HepG2 (cell line): ENCODE measurements around the gene TWNK. TPM values are rescaled to one million over a fixed set of nuclear protein-coding genes. Genes with fewer than 3 reads are reported as not detected.

ENCODE experiments used
- E2F5 ChIP-seq: sonication (generic); formaldehyde crosslinking; conservative IDR thresholded peaks from 2 replicates; pipeline ENCODE4 v1.4.0; 2020; ENCODE audit warnings: missing genetic modification reagents
- ESRRA ChIP-seq: sonication (generic); formaldehyde crosslinking; IDR thresholded peaks from 2 replicates; pipeline ENCODE4 v1.5.1; 2020; ENCODE audit warnings: mild to moderate bottlenecking, low read depth, missing genetic modification reagents
- HCFC1 ChIP-seq: fragments of 150-350 bp; IDR thresholded peaks from 2 replicates; pipeline ENCODE4 v1.6.1; 2014; ENCODE audit warnings: low read depth, low read length
- HINFP ChIP-seq: sonication (generic); formaldehyde crosslinking; IDR thresholded peaks from 2 replicates; pipeline ENCODE4 v1.4.0; 2020; ENCODE audit warnings: low read depth, mild to moderate bottlenecking, missing genetic modification reagents
- HNF4A ChIP-seq: sonication (generic); formaldehyde crosslinking; IDR thresholded peaks from 2 replicates; pipeline ENCODE4 v1.4.0; 2020; ENCODE audit warnings: missing genetic modification reagents
- HNRNPK ChIP-seq: fragments of 200-400 bp; formaldehyde crosslinking; IDR thresholded peaks from 2 replicates; pipeline ENCODE4 v1.6.1; 2018; ENCODE audit warnings: low read length, low read depth, moderate library complexity, mild to moderate bottlenecking; ENCODE audit not compliant: poor library complexity, severe bottlenecking
- PPARG ChIP-seq: conservative IDR thresholded peaks from 2 replicates; pipeline ENCODE4 v1.6.1; 2016; ENCODE audit warnings: missing biosample characterization, missing genetic modification reagents
- PRPF4 ChIP-seq: fragments of 200-400 bp; formaldehyde crosslinking; IDR thresholded peaks from 2 replicates; pipeline ENCODE4 v1.6.1; 2016; ENCODE audit warnings: low read length, low read depth; ENCODE audit not compliant: poor library complexity, severe bottlenecking
- REST ChIP-seq, 2 experiments: IDR thresholded peaks; 2 replicates each; pipeline ENCODE4 v1.6.1; 2011 to 2012; ENCODE audit warnings: low read length in 2 of 2, borderline replicate concordance in 1 of 2, low read depth in 1 of 2, mild to moderate bottlenecking in 1 of 2, moderate library complexity in 1 of 2
- TFDP2 ChIP-seq: sonication (generic); formaldehyde crosslinking; IDR thresholded peaks from 2 replicates; pipeline ENCODE4 v1.4.0; 2020; ENCODE audit warnings: missing genetic modification reagents
- ZBTB1 ChIP-seq: sonication (generic); formaldehyde crosslinking; IDR thresholded peaks from 2 replicates; pipeline ENCODE4 v1.4.0; 2020; ENCODE audit warnings: missing genetic modification reagents, borderline replicate concordance
- ZFY ChIP-seq: sonication (generic); formaldehyde crosslinking; IDR thresholded peaks from 2 replicates; pipeline ENCODE4 v1.4.0; 2020; ENCODE audit warnings: missing genetic modification reagents
- ZNF143 ChIP-seq: sonication (generic); formaldehyde crosslinking; IDR thresholded peaks from 2 replicates; pipeline ENCODE4 v1.4.0; 2020; ENCODE audit warnings: missing genetic modification reagents
- ZNF17 ChIP-seq: sonication (generic); formaldehyde crosslinking; IDR thresholded peaks from 2 replicates; pipeline ENCODE4 v1.5.0; 2020; ENCODE audit warnings: mild to moderate bottlenecking, missing genetic modification reagents
- ZNF639 ChIP-seq: conservative IDR thresholded peaks from 2 replicates; pipeline ENCODE4 v1.6.1; 2018; ENCODE audit warnings: missing genetic modification reagents
- ZNF674 ChIP-seq: sonication (generic); formaldehyde crosslinking; IDR thresholded peaks from 2 replicates; pipeline ENCODE4 v1.5.0; 2020; ENCODE audit warnings: low read depth, mild to moderate bottlenecking, missing genetic modification reagents
- ZNF740 ChIP-seq: sonication (generic); formaldehyde crosslinking; IDR thresholded peaks from 2 replicates; pipeline ENCODE4 v1.4.0; 2020; ENCODE audit warnings: missing genetic modification reagents
- ZSCAN21 ChIP-seq: sonication (generic); formaldehyde crosslinking; IDR thresholded peaks from 2 replicates; pipeline ENCODE4 v1.8.0; 2022; ENCODE audit warnings: mild to moderate bottlenecking, missing genetic modification reagents, moderate library complexity, borderline replicate concordance
- polyA plus RNA-seq, 8 experiments: library from polyadenylated mRNA; depleted of rRNA in 3 of 8; stranded (reverse) in 7 of 8; unstranded in 1 of 8; fragments of >200 nt; fragmentation: Illumina TruSeq in 4 of 8; extraction: Trizol in 4 of 8; gene quantifications; 2 replicates each; pipeline versions ENCODE4 v1.2.1 to v1.2.3, GENCODE V29; 2011 to 2016; ENCODE audit warnings: low read depth in 4 of 8, missing spikeins in 1 of 8, mixed read lengths in 1 of 8; ENCODE audit not compliant: insufficient read depth in 1 of 8
- total RNA-seq, 5 experiments: library from RNA; depleted of rRNA; stranded (reverse); fragments of >200 nt; fragmentation: Illumina TruSeq; extraction: Trizol; gene quantifications; 2 replicates each; pipeline ENCODE4 v1.2.3, GENCODE V29; 2016; ENCODE audit warnings: low read depth in 1 of 5

TWNK gene
- total and polyA plus RNA-seq, 2 of the 13 experiments (the other 11 are each of a cell fraction or from before 2014, with no cell fraction given), result 10.7 to 16.5 TPM

GRCh38 chr10:100970914-100971811 lies 16.2 kb upstream of the TWNK start (continued):
- TF ChIP-seq ZBTB1 (CRISPR knock-in tag), result 0 out of 2 replicates have a peak, but pooled peaks have one; percentile 52
- TF ChIP-seq HINFP (CRISPR knock-in tag), result no peak
- TF ChIP-seq ZNF143, result peak; percentile 47; the same call in 1 of the 2 replicates
- no peak for TF ChIP-seq HNRNPK
- peak; percentile 74; the same call in 1 of the 2 replicates for TF ChIP-seq ZNF740 (CRISPR knock-in tag)
- peak in 1 of 2 experiments; percentile 63; a peak in 1 of 4 replicates for TF ChIP-seq REST (IDR thresholded peaks at IDR 0.05; ENCODE audit: borderline replicate concordance in 1 of 2, low read depth in 1 of 2, low read length in 2 of 2)
- no peak; the same call in none of the 2 replicates for TF ChIP-seq ZSCAN21 (CRISPR knock-in tag)
- TF ChIP-seq PRPF4, result no peak
- TF ChIP-seq ZNF674 (CRISPR knock-in tag), result no peak
- no peak for TF ChIP-seq ZNF17 (CRISPR knock-in tag)
- TF ChIP-seq HNF4A, result peak; percentile 92
- TF ChIP-seq TFDP2, result peak; percentile 71
- TF ChIP-seq PPARG (CRISPR knock-in tag), result peak; percentile 94
- TF ChIP-seq HCFC1, result no peak
- no peak for TF ChIP-seq E2F5 (CRISPR knock-in tag)
- peak; percentile 57; the same call in 1 of the 2 replicates for TF ChIP-seq ZNF639 (CRISPR knock-in tag)
- TF ChIP-seq ZFY, result 0 out of 2 replicates have a peak, but pooled peaks have one; percentile 30
- peak; percentile 93 for TF ChIP-seq ESRRA (CRISPR knock-in tag)
